ENCODE measurements around the gene CTIF.

The CTIF gene

DNA sequence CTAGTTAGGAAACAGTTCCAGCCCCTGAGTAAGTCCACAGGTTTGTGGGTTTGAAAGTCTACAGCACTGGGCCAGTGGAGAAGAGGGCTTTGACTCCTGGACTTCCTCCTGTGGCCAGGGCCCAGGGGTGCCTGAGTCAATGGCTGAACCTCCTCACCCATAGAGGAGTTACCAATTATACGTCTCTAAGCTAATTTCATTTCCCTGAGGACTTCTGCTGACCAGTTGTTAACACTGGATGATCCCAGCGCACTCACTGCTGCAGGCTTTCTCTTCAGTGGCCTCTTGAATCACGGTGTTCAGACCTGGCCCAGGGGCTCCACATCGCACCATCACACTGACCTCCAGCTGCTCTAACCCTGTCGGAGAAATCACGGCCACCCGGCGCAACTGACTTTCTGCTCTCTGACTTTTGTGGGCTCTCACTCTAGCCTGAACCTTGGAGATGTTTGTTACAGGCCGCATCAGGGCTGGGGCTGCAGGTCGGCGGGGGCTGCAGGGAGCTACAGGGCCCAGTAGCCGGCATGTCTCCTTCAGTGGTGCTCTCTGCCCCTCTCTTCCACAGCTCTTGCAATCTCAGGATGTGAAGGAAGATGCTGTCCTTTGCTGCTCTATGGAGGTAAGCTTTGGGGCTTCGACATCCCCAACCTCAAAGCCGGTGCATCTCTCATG lies 318.3 kb downstream of the CTIF start:
- Histone ChIP-seq H3K9me3 (no peaks in the 10 kb centered on the region), H3K4me1 (ENCODE audit: control insufficient read depth in 1 of 2, insufficient read depth in 1 of 2, low read depth in 1 of 2, low read length in 1 of 2) (no peaks in the 10 kb centered on the region), H3K36me3 (no peaks in the 10 kb centered on the region), H3K27me3 (no peaks in the 10 kb centered on the region), H3K4me3 (ENCODE audit: low read depth in 1 of 2, low read length in 1 of 2) (no peak overlapping the region), H3K27ac (no peak overlapping the region)
- TF ChIP-seq, protein P1, sequence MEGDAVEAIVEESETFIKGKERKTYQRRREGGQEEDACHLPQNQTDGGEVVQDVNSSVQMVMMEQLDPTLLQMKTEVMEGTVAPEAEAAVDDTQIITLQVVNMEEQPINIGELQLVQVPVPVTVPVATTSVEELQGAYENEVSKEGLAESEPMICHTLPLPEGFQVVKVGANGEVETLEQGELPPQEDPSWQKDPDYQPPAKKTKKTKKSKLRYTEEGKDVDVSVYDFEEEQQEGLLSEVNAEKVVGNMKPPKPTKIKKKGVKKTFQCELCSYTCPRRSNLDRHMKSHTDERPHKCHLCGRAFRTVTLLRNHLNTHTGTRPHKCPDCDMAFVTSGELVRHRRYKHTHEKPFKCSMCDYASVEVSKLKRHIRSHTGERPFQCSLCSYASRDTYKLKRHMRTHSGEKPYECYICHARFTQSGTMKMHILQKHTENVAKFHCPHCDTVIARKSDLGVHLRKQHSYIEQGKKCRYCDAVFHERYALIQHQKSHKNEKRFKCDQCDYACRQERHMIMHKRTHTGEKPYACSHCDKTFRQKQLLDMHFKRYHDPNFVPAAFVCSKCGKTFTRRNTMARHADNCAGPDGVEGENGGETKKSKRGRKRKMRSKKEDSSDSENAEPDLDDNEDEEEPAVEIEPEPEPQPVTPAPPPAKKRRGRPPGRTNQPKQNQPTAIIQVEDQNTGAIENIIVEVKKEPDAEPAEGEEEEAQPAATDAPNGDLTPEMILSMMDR (IDR thresholded peaks at IDR 0.05) = no peak

DNA sequence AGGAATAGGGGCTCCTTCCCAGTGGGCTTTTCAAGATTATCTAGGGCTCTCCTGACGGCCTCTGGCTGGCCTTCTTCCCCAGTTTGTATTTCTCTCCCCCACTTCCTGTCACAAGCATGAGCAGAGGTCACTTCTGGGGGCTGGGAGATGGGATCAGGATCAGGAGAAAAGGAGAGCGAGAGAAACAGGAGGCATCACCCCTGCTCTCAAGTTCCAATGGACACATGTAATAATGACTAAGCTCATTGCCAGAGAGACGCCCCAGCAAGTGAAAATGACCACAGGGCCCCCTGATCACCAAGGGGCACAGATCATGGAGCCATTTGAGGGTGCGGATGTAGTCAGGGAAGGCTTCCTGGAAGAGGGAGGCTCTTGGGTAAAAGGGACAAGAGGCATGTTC lies 319.8 kb downstream of the CTIF start:
- Histone ChIP-seq H3K27me3 (no peaks in the 10 kb centered on the region), H3K4me1 (ENCODE audit: control insufficient read depth in 1 of 2, insufficient read depth in 1 of 2, low read depth in 1 of 2, low read length in 1 of 2) (peaks cover 0 to 7% of the 10 kb centered on the region in 2 experiments), H3K36me3 (no peaks in the 10 kb centered on the region), H3K27ac (no peak overlapping the region), H3K4me3 (ENCODE audit: low read depth in 1 of 2, low read length in 1 of 2) (no peak overlapping the region), H3K9me3 (no peaks in the 10 kb centered on the region)
- TF ChIP-seq, protein P1 (IDR thresholded peaks at IDR 0.05) = no peak

DNA sequence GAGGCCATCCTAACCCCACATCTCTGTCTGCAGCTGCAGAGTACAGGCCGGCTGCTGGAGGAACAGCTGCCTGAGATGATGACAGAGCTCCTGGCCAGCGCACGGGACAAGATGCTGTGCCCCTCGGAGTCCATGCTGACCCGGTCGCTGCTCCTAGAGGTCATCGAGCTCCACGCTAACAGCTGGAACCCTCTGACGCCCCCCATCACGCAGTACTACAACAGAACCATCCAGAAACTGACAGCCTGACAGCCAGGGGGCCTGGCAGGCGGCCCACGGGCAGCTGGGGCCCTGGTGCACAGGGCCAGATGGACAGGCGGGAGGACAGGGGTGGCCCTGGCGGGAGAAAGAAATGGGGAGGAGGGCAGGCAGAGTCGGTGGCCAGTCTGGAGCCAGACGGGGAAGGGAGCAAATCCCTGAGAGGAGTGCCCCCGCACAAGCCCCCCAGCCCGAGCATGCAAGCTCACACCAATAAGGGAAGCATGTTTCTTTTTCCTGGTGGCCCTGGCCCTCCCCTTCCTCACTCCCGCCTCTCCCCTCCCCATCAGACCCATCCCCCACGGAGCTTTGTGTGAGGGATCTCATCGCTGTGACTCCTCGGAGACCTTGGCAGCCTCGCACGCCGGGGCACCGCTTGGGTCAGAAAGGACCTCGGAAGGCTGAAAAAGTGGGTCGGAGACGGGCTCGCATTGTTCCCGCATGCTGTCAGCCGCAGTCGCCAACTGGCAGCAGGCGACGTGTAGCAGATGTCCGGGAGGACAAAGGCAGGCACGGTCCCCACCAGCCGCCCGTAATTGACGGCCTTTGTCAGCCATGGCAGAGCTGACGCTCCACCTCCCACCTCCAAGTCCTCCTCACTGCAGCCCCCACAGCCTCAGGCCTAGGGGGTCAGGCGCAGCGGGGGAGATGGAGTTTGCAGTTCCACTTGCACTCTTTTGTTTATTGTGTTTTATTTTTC lies 320.8 kb downstream of the CTIF start:
- H3K4me3 ChIP-seq (ENCODE audit: low read depth in 1 of 2, low read length in 1 of 2) = no peak overlapping the region
- no peaks in the 10 kb centered on the region for H3K36me3 ChIP-seq
- H3K27ac ChIP-seq = no peak overlapping the region

DNA sequence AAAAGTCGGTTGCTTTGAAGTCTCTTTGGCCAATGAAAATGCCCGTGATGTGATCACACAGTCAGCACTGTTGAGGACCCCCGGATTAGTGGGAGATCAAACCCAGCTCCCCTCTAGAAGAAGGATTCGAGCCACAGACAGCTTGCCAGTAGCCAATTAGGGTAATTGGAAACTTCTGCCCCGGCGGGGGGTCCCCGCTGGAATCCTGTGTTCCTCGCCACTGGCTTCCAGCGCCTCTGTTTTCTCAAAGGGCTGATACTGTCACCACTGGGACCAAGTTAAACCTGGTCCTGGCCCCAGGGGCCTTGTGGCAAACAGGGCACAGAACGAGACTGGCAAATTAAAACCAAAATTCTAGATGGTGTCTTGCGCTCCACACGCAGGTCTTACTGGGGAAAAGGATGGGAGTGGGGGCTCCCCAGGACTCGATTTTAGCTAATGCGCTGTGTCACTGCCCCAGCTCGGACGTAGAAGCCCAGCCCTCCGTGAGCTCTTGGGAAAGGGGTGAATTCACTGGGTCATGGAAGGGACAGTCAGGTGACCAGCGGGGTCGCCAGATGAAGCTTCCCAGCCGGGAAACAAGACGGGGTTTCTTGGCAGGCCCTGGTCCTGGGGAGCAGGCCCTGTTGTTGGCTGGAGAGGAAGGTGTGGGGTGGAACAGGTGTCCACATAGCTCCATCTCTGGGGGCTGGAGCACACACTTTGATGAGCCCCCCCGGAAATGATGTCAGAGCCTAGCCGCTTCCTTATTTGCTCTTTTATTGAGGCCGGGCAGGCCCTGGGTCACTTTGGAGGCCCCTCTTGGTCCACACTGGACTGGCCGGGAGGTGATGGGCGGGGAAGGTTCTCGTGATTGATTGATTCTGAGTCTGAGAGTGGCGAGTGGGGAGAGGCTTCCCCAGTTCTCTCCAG lies 321.7 kb downstream of the CTIF start:
- Histone ChIP-seq H3K36me3 (no peaks in the 10 kb centered on the region), H3K4me1 (ENCODE audit: control insufficient read depth in 1 of 2, insufficient read depth in 1 of 2, low read depth in 1 of 2, low read length in 1 of 2) (peaks cover 0 to 7% of the 10 kb centered on the region in 2 experiments), H3K9me3 (no peaks in the 10 kb centered on the region), H3K27ac (no peak overlapping the region), H3K27me3 (no peaks in the 10 kb centered on the region), H3K4me3 (ENCODE audit: low read depth in 1 of 2, low read length in 1 of 2) (no peak overlapping the region)
- TF ChIP-seq, protein P1 (IDR thresholded peaks at IDR 0.05) = no peak

More for the DNA sequence above, 320.8 kb downstream of the CTIF start:
- Histone ChIP-seq H3K4me1 (ENCODE audit: control insufficient read depth in 1 of 2, insufficient read depth in 1 of 2, low read depth in 1 of 2, low read length in 1 of 2) (peaks cover 0 to 7% of the 10 kb centered on the region in 2 experiments), H3K27me3 (no peaks in the 10 kb centered on the region), H3K9me3 (no peaks in the 10 kb centered on the region)
- TF ChIP-seq, protein P1 (IDR thresholded peaks at IDR 0.05) = no peak

DNA sequence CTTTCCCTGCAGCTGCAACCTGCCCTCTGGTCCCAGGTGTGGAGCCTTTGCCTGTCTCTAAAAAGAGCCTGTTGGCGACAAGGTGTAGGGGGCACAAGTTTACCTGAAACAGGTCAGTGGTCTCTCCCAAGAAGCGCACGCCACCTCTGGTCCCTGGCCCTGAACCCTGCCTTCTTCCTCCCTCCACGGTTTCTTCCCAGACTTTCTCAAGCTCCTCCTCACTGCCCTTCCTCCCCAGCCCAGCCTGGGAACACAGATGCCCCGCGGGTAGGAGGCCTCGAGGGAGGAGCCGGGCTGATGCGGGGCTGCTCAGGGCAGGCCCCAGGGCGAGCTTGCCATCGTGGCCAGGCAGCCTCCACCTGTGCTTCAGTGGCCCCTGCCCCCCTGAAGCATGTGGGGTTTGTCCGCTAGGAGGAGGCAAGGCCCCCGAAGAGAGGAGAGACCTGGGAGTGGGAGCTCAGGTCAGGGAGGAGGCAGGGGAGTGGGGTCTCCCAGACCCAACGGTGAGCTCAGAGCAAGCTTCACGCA lies 322.4 kb downstream of the CTIF start:
- Histone ChIP-seq H3K9me3 (no peaks in the 10 kb centered on the region), H3K27ac (no peak overlapping the region), H3K4me3 (ENCODE audit: low read depth in 1 of 2, low read length in 1 of 2) (no peak overlapping the region), H3K36me3 (no peaks in the 10 kb centered on the region), H3K4me1 (ENCODE audit: control insufficient read depth in 1 of 2, insufficient read depth in 1 of 2, low read depth in 1 of 2, low read length in 1 of 2) (peaks cover 0 to 7% of the 10 kb centered on the region in 2 experiments), H3K27me3 (no peaks in the 10 kb centered on the region)
- TF ChIP-seq, protein P1 (IDR thresholded peaks at IDR 0.05) = no peak
